HepG2 (cell line): ENCODE measurements around the gene PHF23. TPM values are rescaled to one million over a fixed set of nuclear protein-coding genes. Genes with fewer than 3 reads are reported as not detected.

Experiments used
- NBN ChIP-seq: fragments of 450-650 bp; conservative IDR thresholded peaks from 2 replicates; pipeline ENCODE4 v1.6.1; 2017
- NCOA5 ChIP-seq: sonication (generic); formaldehyde crosslinking; IDR thresholded peaks from 2 replicates; pipeline ENCODE4 v1.4.0; 2020; ENCODE audit warnings: missing genetic modification reagents
- NFIC ChIP-seq: IDR thresholded peaks from 2 replicates; pipeline ENCODE4 v1.6.1; 2012; ENCODE audit warnings: mild to moderate bottlenecking, low read length, inconsistent platforms
- RAD21 ChIP-seq: fragments of 450-650 bp; formaldehyde crosslinking; IDR thresholded peaks from 2 replicates; pipeline ENCODE4 v1.5.0; 2020; ENCODE audit warnings: mild to moderate bottlenecking
- RARA ChIP-seq: IDR thresholded peaks from 2 replicates; pipeline ENCODE4 v1.6.1; 2016; ENCODE audit warnings: missing genetic modification reagents, missing compliant biosample characterization
- ZNF20 ChIP-seq: sonication (generic); formaldehyde crosslinking; IDR thresholded peaks from 2 replicates; pipeline ENCODE4 v1.4.0; 2020; ENCODE audit warnings: mild to moderate bottlenecking, moderate library complexity, missing genetic modification reagents
- ZNF260 ChIP-seq: sonication (generic); formaldehyde crosslinking; IDR thresholded peaks from 2 replicates; pipeline ENCODE4 v1.4.0; 2020; ENCODE audit warnings: missing genetic modification reagents, low read depth, mild to moderate bottlenecking, borderline replicate concordance
- ZNF329 ChIP-seq: sonication (generic); formaldehyde crosslinking; IDR thresholded peaks from 2 replicates; pipeline ENCODE4 v1.9.0; 2021; ENCODE audit warnings: low read depth, mild to moderate bottlenecking, missing genetic modification reagents
- ZNF644 ChIP-seq: IDR thresholded peaks from 2 replicates; pipeline ENCODE4 v1.6.1; 2016; ENCODE audit warnings: low read depth
- polyA plus RNA-seq, 8 experiments: library from polyadenylated mRNA; depleted of rRNA in 3 of 8; stranded (reverse) in 7 of 8; unstranded in 1 of 8; fragments of >200 nt; fragmentation: Illumina TruSeq in 4 of 8; extraction: Trizol in 4 of 8; gene quantifications; 2 replicates each; pipeline versions ENCODE4 v1.2.1 to v1.2.3, GENCODE V29; 2011 to 2016; ENCODE audit warnings: low read depth in 4 of 8, missing spikeins in 1 of 8, mixed read lengths in 1 of 8; ENCODE audit not compliant: insufficient read depth in 1 of 8
- total RNA-seq, 5 experiments: library from RNA; depleted of rRNA; stranded (reverse); fragments of >200 nt; fragmentation: Illumina TruSeq; extraction: Trizol; gene quantifications; 2 replicates each; pipeline ENCODE4 v1.2.3, GENCODE V29; 2016; ENCODE audit warnings: low read depth in 1 of 5
- TF ChIP-seq, protein P1 (sequence below): sonication (generic); formaldehyde crosslinking; IDR thresholded peaks from 2 replicates; pipeline ENCODE4 v1.4.0; 2020; ENCODE audit warnings: missing genetic modification reagents
- TF ChIP-seq, protein P2 (sequence below): sonication (generic); formaldehyde crosslinking; IDR thresholded peaks from 2 replicates; pipeline ENCODE4 v1.8.1; 2022; ENCODE audit warnings: low read depth, mild to moderate bottlenecking, missing genetic modification reagents
- TF ChIP-seq, protein P3 (sequence below): sonication (generic); formaldehyde crosslinking; IDR thresholded peaks from 2 replicates; pipeline ENCODE4 v1.8.0; 2022; ENCODE audit warnings: mild to moderate bottlenecking, missing genetic modification reagents, moderate library complexity
- TF ChIP-seq, protein P4 (sequence below): sonication (generic); formaldehyde crosslinking; IDR thresholded peaks from 2 replicates; pipeline ENCODE4 v1.5.0; 2020; ENCODE audit warnings: mild to moderate bottlenecking, low read depth, missing genetic modification reagents, borderline replicate concordance
- TF ChIP-seq, protein P5 (sequence below): sonication (generic); formaldehyde crosslinking; IDR thresholded peaks from 2 replicates; pipeline ENCODE4 v1.5.0; 2020; ENCODE audit warnings: mild to moderate bottlenecking, missing genetic modification reagents
- TF ChIP-seq, protein P6 (sequence below): sonication (generic); formaldehyde crosslinking; IDR thresholded peaks from 2 replicates; pipeline ENCODE4 v1.5.1; 2020; ENCODE audit warnings: mild to moderate bottlenecking, missing genetic modification reagents, borderline replicate concordance
- TF ChIP-seq, protein P7 (sequence below): IDR thresholded peaks from 2 replicates; pipeline ENCODE4 v1.6.1; 2012; ENCODE audit warnings: inconsistent platforms

PHF23 gene
- total and polyA plus RNA-seq, 2 of the 13 experiments (the other 11 are each of a cell fraction or from before 2014, with no cell fraction given), result 27.6 to 33.2 TPM

DNA sequence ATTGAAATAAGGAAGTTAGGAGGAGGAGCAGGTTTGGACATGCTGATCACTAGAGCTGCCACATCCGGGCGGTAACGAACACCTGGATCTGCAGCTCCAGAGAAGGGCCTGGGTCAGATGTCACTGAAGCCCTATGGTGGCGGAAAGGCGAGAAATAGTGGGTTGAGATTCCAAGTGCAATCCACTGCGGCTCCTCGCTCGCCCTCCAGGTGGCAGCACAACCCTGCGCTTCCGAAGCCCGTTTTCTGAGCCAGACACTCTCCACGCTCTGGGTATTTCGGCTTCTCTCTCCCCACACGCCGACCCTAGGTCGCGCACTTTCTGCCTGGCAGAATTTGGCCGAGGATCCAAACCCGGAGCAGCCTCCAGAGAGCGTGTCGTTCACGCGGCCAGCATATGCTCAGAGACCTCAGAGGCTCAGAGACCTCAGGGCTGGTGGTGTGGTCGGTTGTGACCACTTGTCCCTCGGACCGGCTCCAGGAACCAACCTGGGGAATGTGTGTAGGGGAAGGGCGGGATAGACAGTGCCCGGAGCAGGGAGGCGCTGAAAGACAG is 41.3 kb upstream of the PHF23 start (continued):
- TF ChIP-seq, protein P1, sequence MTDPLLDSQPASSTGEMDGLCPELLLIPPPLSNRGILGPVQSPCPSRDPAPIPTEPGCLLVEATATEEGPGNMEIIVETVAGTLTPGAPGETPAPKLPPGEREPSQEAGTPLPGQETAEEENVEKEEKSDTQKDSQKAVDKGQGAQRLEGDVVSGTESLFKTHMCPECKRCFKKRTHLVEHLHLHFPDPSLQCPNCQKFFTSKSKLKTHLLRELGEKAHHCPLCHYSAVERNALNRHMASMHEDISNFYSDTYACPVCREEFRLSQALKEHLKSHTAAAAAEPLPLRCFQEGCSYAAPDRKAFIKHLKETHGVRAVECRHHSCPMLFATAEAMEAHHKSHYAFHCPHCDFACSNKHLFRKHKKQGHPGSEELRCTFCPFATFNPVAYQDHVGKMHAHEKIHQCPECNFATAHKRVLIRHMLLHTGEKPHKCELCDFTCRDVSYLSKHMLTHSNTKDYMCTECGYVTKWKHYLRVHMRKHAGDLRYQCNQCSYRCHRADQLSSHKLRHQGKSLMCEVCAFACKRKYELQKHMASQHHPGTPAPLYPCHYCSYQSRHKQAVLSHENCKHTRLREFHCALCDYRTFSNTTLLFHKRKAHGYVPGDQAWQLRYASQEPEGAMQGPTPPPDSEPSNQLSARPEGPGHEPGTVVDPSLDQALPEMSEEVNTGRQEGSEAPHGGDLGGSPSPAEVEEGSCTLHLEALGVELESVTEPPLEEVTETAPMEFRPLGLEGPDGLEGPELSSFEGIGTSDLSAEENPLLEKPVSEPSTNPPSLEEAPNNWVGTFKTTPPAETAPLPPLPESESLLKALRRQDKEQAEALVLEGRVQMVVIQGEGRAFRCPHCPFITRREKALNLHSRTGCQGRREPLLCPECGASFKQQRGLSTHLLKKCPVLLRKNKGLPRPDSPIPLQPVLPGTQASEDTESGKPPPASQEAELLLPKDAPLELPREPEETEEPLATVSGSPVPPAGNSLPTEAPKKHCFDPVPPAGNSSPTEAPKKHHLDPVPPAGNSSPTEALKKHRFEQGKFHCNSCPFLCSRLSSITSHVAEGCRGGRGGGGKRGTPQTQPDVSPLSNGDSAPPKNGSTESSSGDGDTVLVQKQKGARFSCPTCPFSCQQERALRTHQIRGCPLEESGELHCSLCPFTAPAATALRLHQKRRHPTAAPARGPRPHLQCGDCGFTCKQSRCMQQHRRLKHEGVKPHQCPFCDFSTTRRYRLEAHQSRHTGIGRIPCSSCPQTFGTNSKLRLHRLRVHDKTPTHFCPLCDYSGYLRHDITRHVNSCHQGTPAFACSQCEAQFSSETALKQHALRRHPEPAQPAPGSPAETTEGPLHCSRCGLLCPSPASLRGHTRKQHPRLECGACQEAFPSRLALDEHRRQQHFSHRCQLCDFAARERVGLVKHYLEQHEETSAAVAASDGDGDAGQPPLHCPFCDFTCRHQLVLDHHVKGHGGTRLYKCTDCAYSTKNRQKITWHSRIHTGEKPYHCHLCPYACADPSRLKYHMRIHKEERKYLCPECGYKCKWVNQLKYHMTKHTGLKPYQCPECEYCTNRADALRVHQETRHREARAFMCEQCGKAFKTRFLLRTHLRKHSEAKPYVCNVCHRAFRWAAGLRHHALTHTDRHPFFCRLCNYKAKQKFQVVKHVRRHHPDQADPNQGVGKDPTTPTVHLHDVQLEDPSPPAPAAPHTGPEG (CRISPR knock-in tag), result no peak
- TF ChIP-seq ZNF329 (CRISPR knock-in tag) (no peak), NBN (no peak), RARA (CRISPR knock-in tag) (no peak), ZNF260 (no peak), ZNF644 (CRISPR knock-in tag) (no peak), RAD21 (CRISPR knock-in tag) (peak; percentile 99), NFIC (no peak), NCOA5 (CRISPR knock-in tag) (no peak), ZNF20 (CRISPR knock-in tag) (no peak)
- TF ChIP-seq, protein P2, sequence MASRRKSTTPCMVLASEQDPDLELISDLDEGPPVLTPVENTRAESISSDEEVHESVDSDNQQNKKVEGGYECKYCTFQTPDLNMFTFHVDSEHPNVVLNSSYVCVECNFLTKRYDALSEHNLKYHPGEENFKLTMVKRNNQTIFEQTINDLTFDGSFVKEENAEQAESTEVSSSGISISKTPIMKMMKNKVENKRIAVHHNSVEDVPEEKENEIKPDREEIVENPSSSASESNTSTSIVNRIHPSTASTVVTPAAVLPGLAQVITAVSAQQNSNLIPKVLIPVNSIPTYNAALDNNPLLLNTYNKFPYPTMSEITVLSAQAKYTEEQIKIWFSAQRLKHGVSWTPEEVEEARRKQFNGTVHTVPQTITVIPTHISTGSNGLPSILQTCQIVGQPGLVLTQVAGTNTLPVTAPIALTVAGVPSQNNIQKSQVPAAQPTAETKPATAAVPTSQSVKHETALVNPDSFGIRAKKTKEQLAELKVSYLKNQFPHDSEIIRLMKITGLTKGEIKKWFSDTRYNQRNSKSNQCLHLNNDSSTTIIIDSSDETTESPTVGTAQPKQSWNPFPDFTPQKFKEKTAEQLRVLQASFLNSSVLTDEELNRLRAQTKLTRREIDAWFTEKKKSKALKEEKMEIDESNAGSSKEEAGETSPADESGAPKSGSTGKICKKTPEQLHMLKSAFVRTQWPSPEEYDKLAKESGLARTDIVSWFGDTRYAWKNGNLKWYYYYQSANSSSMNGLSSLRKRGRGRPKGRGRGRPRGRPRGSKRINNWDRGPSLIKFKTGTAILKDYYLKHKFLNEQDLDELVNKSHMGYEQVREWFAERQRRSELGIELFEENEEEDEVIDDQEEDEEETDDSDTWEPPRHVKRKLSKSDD (CRISPR knock-in tag), result peak; percentile 42; the same call in 1 of the 2 replicates
- TF ChIP-seq, protein P3, sequence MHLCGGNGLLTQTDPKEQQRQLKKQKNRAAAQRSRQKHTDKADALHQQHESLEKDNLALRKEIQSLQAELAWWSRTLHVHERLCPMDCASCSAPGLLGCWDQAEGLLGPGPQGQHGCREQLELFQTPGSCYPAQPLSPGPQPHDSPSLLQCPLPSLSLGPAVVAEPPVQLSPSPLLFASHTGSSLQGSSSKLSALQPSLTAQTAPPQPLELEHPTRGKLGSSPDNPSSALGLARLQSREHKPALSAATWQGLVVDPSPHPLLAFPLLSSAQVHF (CRISPR knock-in tag), result no peak
- TF ChIP-seq, protein P4, sequence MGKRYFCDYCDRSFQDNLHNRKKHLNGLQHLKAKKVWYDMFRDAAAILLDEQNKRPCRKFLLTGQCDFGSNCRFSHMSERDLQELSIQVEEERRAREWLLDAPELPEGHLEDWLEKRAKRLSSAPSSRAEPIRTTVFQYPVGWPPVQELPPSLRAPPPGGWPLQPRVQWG (CRISPR knock-in tag), result no peak
- TF ChIP-seq, protein P5, sequence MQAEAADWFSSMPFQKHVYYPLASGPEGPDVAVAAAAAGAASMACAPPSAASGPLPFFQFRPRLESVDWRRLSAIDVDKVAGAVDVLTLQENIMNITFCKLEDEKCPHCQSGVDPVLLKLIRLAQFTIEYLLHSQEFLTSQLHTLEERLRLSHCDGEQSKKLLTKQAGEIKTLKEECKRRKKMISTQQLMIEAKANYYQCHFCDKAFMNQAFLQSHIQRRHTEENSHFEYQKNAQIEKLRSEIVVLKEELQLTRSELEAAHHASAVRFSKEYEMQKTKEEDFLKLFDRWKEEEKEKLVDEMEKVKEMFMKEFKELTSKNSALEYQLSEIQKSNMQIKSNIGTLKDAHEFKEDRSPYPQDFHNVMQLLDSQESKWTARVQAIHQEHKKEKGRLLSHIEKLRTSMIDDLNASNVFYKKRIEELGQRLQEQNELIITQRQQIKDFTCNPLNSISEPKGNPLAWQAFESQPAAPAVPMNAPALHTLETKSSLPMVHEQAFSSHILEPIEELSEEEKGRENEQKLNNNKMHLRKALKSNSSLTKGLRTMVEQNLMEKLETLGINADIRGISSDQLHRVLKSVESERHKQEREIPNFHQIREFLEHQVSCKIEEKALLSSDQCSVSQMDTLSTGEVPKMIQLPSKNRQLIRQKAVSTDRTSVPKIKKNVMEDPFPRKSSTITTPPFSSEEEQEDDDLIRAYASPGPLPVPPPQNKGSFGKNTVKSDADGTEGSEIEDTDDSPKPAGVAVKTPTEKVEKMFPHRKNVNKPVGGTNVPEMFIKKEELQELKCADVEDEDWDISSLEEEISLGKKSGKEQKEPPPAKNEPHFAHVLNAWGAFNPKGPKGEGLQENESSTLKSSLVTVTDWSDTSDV (CRISPR knock-in tag), result peak; percentile 86; the same call in 1 of the 2 replicates
- TF ChIP-seq, protein P6, sequence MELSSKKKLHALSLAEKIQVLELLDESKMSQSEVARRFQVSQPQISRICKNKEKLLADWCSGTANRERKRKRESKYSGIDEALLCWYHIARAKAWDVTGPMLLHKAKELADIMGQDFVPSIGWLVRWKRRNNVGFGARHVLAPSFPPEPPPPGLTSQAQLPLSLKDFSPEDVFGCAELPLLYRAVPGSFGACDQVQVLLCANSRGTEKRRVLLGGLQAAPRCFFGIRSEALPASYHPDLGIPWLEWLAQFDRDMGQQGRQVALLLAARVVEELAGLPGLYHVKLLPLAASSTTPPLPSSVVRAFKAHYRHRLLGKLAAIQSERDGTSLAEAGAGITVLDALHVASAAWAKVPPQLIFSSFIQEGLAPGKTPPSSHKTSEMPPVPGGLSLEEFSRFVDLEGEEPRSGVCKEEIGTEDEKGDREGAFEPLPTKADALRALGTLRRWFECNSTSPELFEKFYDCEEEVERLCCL (CRISPR knock-in tag), result no peak
- TF ChIP-seq, protein P7, sequence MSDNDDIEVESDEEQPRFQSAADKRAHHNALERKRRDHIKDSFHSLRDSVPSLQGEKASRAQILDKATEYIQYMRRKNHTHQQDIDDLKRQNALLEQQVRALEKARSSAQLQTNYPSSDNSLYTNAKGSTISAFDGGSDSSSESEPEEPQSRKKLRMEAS, result peak; percentile 79
